Measurements from ENCODE around the gene NUTM1. TPM values are rescaled to one million over a fixed set of nuclear protein-coding genes. Genes with fewer than 3 reads are reported as not detected.
A peak's percentile ranks its signal among the peaks of the same experiment; 100 is the strongest.

NUTM1 gene
- under 1 TPM in 2 of 4 donors, not detected in 2; 0.04 to 0.08 TPM for polyA plus RNA-seq (ENCODE audit: insufficient read length in 4 of 4)

GRCh38 chr15:34342737-34343575, at the start of gene NUTM1, which contains the start of gene NOP10:
Gene NUTM1 (plus strand): TSS chr15:34343315. CDS start chr15:34343697, 382 bp downstream.
Gene NOP10 (minus strand): TSS chr15:34343136. CDS start chr15:34343073, 63 bp downstream.
- peak in 3 of 4 donors; percentile 76 to 85 (median 79) for DNase-seq (ENCODE audit: low read depth in 4 of 4, low spot score in 3 of 4)

- no peak for DNase-seq (ENCODE audit: low read depth in 4 of 4, low spot score in 3 of 4)
Measured at GRCh38 chr15:34297059-34297458, 46.1 kb upstream of the NUTM1 start.

- DNase-seq (ENCODE audit: low read depth in 4 of 4, low spot score in 3 of 4) = no peak
Measured at GRCh38 chr15:34301058-34301457, 42.1 kb upstream of the NUTM1 start.

GRCh38 chr15:34304613-34305012, 38.5 kb upstream of the NUTM1 start:
- DNase-seq (ENCODE audit: low read depth in 4 of 4, low spot score in 3 of 4) = no peak

GRCh38 chr15:34311563-34311962, 31.6 kb upstream of the NUTM1 start:
- no peak for DNase-seq (ENCODE audit: low read depth in 4 of 4, low spot score in 3 of 4)

- DNase-seq (ENCODE audit: low read depth in 4 of 4, low spot score in 3 of 4) = no peak
Measured at GRCh38 chr15:34314491-34315490, 28.3 kb upstream of the NUTM1 start.

- peak in 1 of 4 donors; percentile 27 for DNase-seq (ENCODE audit: low read depth in 4 of 4, low spot score in 3 of 4)
Measured at GRCh38 chr15:34318277-34319079, 24.6 kb upstream of the NUTM1 start.

GRCh38 chr15:34323217-34323616, 19.9 kb upstream of the NUTM1 start:
- no peak for DNase-seq (ENCODE audit: low read depth in 4 of 4, low spot score in 3 of 4)

GRCh38 chr15:34324933-34325332, 18.2 kb upstream of the NUTM1 start:
- no peak for DNase-seq (ENCODE audit: low read depth in 4 of 4, low spot score in 3 of 4)

- no peak for DNase-seq (ENCODE audit: low read depth in 4 of 4, low spot score in 3 of 4)
Measured at GRCh38 chr15:34325368-34325767, 17.7 kb upstream of the NUTM1 start.

- DNase-seq (ENCODE audit: low read depth in 4 of 4, low spot score in 3 of 4) = no peak
Measured at GRCh38 chr15:34327906-34328305, 15.2 kb upstream of the NUTM1 start.

- no peak for DNase-seq (ENCODE audit: low read depth in 4 of 4, low spot score in 3 of 4)
Measured at GRCh38 chr15:34329006-34329405, 14.1 kb upstream of the NUTM1 start.

GRCh38 chr15:34330279-34330678, 12.8 kb upstream of the NUTM1 start:
- no peak for DNase-seq (ENCODE audit: low read depth in 4 of 4, low spot score in 3 of 4)

- no peak for DNase-seq (ENCODE audit: low read depth in 4 of 4, low spot score in 3 of 4)
Measured at GRCh38 chr15:34331809-34332208, 11.3 kb upstream of the NUTM1 start.

- no peak for DNase-seq (ENCODE audit: low read depth in 4 of 4, low spot score in 3 of 4)
Measured at GRCh38 chr15:34332553-34333120, 10.5 kb upstream of the NUTM1 start.

- no peak for DNase-seq (ENCODE audit: low read depth in 4 of 4, low spot score in 3 of 4)
Measured at GRCh38 chr15:34334672-34335071, 8.4 kb upstream of the NUTM1 start.

- DNase-seq (ENCODE audit: low read depth in 4 of 4, low spot score in 3 of 4) = no peak
Measured at GRCh38 chr15:34335176-34336032, 7.7 kb upstream of the NUTM1 start.

- DNase-seq (ENCODE audit: low read depth in 4 of 4, low spot score in 3 of 4) = no peak
Measured at GRCh38 chr15:34336231-34336990, 6.7 kb upstream of the NUTM1 start.
